SU-DHL-6 (cell line): ENCODE data around the gene ZSCAN2.

ENCODE experiments used
- EZH2phosphoT487 ChIP-seq: fragments of 200-600 bp; sonication (generic), shearing (Covaris generic); conservative IDR thresholded peaks from 2 replicates; pipeline ENCODE4 v1.6.1; 2018; ENCODE audit warnings: mild to moderate bottlenecking, antibody characterized with exemption, low read length, moderate library complexity, mixed read lengths
- TF ChIP-seq, protein P1 (sequence below): fragments of 200-600 bp; sonication (generic); IDR thresholded peaks from one replicate; pipeline ENCODE4 v1.5.1; 2017; ENCODE audit warnings: antibody characterized with exemption, mild to moderate bottlenecking, low read length, moderate library complexity; ENCODE audit not compliant: insufficient read depth, poor library complexity, severe bottlenecking

DNA sequence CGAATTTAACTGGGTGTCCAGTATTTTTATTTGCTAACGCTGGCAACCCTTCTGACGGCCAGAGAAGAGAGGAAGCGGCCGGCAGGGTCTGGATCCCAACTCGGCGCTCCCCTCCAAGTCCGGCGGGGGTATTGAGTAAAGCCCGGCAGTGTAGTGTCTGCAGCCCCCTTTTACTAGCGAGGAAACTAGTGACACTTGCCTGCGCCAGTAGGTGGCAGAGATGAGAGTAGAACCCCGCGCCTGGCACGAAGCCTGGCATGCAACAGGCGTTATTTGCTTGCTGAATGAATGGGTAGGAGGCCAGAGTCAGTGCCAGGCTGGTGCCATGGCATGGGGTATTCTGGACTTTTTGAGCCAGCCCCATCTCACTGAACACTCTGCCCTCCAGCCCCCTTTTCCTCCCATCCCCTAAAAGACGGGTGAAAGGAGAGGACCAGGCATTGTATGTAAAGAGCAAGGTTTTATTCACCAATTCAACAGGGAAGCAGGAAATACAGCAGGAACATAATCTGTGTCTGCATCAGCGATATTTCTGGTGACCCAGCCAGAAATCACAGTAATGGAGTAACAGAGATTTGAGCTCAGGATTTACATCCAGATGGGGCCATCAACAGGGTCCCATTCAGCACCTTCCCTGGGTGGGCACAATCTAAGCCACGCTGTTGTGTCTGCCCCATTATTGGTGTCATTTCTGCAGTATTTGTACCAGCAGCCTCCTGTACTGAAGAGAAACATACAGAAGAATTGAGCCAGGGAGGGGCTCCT lies 54.1 kb downstream of the ZSCAN2 start:
- TF ChIP-seq, protein P1, sequence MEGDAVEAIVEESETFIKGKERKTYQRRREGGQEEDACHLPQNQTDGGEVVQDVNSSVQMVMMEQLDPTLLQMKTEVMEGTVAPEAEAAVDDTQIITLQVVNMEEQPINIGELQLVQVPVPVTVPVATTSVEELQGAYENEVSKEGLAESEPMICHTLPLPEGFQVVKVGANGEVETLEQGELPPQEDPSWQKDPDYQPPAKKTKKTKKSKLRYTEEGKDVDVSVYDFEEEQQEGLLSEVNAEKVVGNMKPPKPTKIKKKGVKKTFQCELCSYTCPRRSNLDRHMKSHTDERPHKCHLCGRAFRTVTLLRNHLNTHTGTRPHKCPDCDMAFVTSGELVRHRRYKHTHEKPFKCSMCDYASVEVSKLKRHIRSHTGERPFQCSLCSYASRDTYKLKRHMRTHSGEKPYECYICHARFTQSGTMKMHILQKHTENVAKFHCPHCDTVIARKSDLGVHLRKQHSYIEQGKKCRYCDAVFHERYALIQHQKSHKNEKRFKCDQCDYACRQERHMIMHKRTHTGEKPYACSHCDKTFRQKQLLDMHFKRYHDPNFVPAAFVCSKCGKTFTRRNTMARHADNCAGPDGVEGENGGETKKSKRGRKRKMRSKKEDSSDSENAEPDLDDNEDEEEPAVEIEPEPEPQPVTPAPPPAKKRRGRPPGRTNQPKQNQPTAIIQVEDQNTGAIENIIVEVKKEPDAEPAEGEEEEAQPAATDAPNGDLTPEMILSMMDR, result peak; percentile 82
- TF ChIP-seq EZH2phosphoT487, result no peak
